ENCODE results near the gene FLNB.

DNA sequence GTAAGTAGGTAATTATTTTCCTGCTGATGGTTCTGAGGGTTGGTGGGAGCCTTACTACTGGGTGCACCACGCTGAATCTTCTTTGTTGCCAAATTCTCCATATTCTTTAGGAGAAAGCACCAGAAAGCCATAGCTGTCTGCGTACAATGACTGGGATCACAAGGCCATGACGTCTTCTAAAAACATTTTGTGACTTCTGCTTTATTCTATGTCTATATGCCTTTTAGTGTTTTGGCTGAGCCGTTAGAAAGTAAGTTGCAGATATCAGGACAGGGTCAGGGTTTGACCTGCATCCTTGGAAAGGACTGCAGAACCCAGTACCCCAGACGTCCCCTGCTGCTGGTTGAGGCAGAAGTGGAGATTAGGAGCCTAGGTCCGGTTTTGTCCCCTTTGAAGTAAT is 107.0 kb downstream of the FLNB start:
- TF ChIP-seq, protein P1, sequence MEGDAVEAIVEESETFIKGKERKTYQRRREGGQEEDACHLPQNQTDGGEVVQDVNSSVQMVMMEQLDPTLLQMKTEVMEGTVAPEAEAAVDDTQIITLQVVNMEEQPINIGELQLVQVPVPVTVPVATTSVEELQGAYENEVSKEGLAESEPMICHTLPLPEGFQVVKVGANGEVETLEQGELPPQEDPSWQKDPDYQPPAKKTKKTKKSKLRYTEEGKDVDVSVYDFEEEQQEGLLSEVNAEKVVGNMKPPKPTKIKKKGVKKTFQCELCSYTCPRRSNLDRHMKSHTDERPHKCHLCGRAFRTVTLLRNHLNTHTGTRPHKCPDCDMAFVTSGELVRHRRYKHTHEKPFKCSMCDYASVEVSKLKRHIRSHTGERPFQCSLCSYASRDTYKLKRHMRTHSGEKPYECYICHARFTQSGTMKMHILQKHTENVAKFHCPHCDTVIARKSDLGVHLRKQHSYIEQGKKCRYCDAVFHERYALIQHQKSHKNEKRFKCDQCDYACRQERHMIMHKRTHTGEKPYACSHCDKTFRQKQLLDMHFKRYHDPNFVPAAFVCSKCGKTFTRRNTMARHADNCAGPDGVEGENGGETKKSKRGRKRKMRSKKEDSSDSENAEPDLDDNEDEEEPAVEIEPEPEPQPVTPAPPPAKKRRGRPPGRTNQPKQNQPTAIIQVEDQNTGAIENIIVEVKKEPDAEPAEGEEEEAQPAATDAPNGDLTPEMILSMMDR (IDR thresholded peaks at IDR 0.05) = no peak
- TF ChIP-seq POLR2A (IDR thresholded peaks at IDR 0.05) = no peak

All from adrenal gland (tissue), 5 donors.